Thoracic aorta (tissue), 2 donors: ENCODE data around the gene SCN11A. TPM values are rescaled to one million over a fixed set of nuclear protein-coding genes. Genes with fewer than 3 reads are reported as not detected.

ENCODE experiments used
- ATAC-seq: fragments of 150-250 bp; one replicate; pipeline ENCODE4 v1.8.0; 2017; ENCODE audit warnings: low read depth; ENCODE audit not compliant: insufficient number of reproducible peaks, low FRiP score
- DNase-seq: peaks from one replicate; pipeline ENCODE4 v3.0.0-alpha.2; 2020; ENCODE audit warnings: low spot score
- H3K27ac ChIP-seq, 2 donors: fragments of 200-600 bp; sonication (generic); 1 replicate in 1 of 2; 2 replicates in 1 of 2; pipeline ENCODE4 v1.5.1; 2016; ENCODE audit warnings: mild to moderate bottlenecking in 2 of 2, moderate library complexity in 2 of 2
- H3K27me3 ChIP-seq: fragments of 200-600 bp; sonication (generic); replicated peaks from 2 replicates; pipeline ENCODE4 v1.6.0; 2016; ENCODE audit warnings: mild to moderate bottlenecking; ENCODE audit not compliant: insufficient read depth
- H3K36me3 ChIP-seq: fragments of 200-600 bp; sonication (generic); one replicate; pipeline ENCODE4 v1.5.1; 2016
- H3K4me1 ChIP-seq, 2 donors: fragments of 200-600 bp; sonication (generic); 1 replicate in 1 of 2; 2 replicates in 1 of 2; pipeline versions ENCODE4 v1.5.1 to v1.6.0; 2016; ENCODE audit warnings: low read depth in 2 of 2, mild to moderate bottlenecking in 1 of 2; ENCODE audit not compliant: control insufficient read depth in 1 of 2
- H3K4me3 ChIP-seq: fragments of 200-600 bp; sonication (generic); 2 replicates; pipeline ENCODE4 v1.5.1; 2016; ENCODE audit warnings: mild to moderate bottlenecking
- H3K9me3 ChIP-seq: fragments of 200-600 bp; sonication (generic); 2 replicates; pipeline ENCODE4 v1.5.1; 2016
- total RNA-seq, 2 donors: library from RNA; depleted of rRNA; stranded (reverse); fragments of >200 nt; gene quantifications; one replicate each; pipeline versions ENCODE4 v1.1.0 to v1.2.3, GENCODE V29; 2016
- TF ChIP-seq, protein P1 (sequence below): fragments of 200-600 bp; sonication (generic); IDR thresholded peaks from one replicate; pipeline ENCODE4 v1.5.1; 2019; ENCODE audit warnings: antibody characterized with exemption

Gene SCN11A
- total RNA-seq, result under 1 TPM in 1 of 2 donors, not detected in 1; 0.07 TPM

DNA sequence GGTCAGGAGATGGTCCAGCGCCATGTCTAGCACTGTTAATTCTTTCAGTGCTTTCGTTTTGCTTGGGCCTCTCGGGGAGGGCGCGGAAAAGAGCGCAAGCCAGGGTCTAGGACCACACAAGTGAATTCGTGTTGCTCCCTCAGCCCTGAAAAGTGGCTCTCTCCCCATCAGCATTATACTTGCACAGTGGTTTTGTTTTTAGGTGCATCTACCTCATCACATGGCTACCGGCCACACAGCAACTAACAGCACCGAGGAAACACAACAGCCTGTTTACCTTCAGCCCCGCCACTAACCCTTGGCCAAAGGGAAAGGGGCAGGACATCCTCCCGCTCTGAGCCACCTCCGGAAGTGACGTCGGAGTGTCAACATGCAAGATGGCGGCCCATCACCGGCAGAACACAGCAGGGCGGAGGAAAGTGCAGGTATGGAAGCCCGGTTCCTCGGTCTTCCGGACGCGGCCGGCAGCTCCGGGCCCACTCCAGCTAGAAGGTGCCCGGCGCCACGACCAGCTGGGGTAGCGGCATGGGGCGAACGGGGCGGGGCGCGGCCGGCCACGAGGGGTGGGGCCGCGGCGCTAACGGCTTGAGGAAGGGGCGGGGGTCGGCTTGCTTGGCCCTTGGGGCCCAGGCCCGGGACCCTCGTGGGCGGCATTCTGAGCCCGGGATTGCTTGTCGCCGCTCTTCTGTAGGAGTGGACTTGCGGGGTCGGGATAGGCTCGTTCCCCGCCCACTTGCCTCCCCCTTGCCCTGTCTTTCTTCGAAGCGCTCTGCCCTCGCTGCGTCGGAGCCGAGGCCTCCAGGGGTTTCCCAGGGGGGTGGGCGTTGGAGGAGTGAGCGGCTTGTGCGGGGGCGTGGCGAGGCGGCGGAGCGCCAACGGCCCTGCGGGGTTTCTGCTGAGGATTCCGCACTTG is at the start of gene SCN11A, which contains the start of gene WDR48:
Gene SCN11A, minus strand, starts transcription at position 296 of the 913 bp plus-strand sequence. CDS start 101,582 bp downstream, outside the sequence.
Gene WDR48, plus strand, starts transcription at position 368 of the 913 bp plus-strand sequence. Its CDS starts 10 bp downstream, at position 378.
- H3K4me1 ChIP-seq, result peaks cover 8 to 26% of the 10 kb centered on the region in 2 donors
- TF ChIP-seq, protein P1, sequence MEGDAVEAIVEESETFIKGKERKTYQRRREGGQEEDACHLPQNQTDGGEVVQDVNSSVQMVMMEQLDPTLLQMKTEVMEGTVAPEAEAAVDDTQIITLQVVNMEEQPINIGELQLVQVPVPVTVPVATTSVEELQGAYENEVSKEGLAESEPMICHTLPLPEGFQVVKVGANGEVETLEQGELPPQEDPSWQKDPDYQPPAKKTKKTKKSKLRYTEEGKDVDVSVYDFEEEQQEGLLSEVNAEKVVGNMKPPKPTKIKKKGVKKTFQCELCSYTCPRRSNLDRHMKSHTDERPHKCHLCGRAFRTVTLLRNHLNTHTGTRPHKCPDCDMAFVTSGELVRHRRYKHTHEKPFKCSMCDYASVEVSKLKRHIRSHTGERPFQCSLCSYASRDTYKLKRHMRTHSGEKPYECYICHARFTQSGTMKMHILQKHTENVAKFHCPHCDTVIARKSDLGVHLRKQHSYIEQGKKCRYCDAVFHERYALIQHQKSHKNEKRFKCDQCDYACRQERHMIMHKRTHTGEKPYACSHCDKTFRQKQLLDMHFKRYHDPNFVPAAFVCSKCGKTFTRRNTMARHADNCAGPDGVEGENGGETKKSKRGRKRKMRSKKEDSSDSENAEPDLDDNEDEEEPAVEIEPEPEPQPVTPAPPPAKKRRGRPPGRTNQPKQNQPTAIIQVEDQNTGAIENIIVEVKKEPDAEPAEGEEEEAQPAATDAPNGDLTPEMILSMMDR, result no peak
- H3K27ac ChIP-seq, result peak within 1 kb of the TSS; percentile 78 to 85
- no peaks in the 10 kb centered on the region for H3K9me3 ChIP-seq
- peak within 1 kb of the TSS; percentile 99 for H3K4me3 ChIP-seq
- ATAC-seq (peak; percentile 88), DNase-seq (peak; percentile 91)
- H3K27me3 ChIP-seq, result no peaks in the 10 kb centered on the region
- H3K36me3 ChIP-seq, result no peaks in the 10 kb centered on the region

DNA sequence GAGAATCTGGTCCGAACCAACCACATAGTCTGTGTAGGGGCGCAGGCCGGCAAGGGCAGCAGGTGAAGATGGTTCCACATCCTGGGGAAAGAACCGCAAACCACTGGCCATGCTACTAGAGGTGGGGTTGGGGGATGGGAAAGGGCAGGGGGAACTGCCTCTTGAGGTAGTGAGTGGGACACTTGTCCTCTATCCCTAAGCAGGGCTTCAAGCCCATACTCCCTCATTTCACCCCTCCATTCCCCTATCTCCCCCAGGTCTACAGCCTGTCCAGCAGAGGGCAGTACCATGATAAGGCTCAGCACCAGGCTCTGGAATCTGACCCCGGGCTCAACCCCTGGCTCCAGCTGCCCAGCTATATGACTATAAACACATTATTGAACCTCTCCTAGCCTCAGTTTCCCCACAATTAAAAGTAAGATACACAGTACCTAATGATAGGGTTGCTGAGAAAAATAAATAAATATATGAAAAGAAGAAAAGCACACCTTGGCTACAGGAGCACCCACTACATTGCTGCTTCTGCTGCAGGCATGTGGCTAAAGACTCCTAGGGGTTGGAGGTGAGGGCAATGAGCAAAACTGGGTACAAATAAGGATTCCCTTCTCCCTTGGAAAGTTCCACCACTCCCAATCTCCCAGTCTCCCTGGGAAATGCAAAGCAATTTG is 49.4 kb upstream of the SCN11A start:
- ATAC-seq, result no peak
- Histone ChIP-seq H3K27ac (no peak overlapping the region), H3K4me3 (no peak overlapping the region), H3K4me1 (peaks cover 13 to 38% of the 10 kb centered on the region in 2 donors), H3K27me3 (no peaks in the 10 kb centered on the region), H3K9me3 (no peaks in the 10 kb centered on the region), H3K36me3 (peaks cover 38% of the 10 kb centered on the region)
- DNase-seq, result no peak
- TF ChIP-seq, protein P1, result peak; percentile 50

DNA sequence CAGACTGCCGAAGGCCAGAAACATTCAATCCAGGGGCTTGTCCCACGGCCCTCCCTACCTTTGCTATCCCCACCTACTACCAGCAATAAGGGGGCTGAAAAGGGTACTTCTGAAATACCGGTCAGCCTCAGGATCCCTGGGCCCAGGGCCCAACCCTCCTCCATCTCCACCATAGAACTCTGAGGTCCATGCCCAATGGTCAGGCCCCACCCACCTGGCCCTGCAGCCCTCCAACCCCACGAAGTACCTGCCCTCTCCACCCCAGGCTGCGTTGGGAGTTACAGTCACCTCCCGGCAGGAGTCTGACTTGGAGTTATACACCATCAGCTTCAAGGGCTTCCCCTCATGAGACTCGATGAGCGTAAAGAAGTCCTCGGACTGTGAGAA is 48.7 kb upstream of the SCN11A start:
- H3K4me1 ChIP-seq, result peaks cover 6 to 32% of the 10 kb centered on the region in 2 donors

DNA sequence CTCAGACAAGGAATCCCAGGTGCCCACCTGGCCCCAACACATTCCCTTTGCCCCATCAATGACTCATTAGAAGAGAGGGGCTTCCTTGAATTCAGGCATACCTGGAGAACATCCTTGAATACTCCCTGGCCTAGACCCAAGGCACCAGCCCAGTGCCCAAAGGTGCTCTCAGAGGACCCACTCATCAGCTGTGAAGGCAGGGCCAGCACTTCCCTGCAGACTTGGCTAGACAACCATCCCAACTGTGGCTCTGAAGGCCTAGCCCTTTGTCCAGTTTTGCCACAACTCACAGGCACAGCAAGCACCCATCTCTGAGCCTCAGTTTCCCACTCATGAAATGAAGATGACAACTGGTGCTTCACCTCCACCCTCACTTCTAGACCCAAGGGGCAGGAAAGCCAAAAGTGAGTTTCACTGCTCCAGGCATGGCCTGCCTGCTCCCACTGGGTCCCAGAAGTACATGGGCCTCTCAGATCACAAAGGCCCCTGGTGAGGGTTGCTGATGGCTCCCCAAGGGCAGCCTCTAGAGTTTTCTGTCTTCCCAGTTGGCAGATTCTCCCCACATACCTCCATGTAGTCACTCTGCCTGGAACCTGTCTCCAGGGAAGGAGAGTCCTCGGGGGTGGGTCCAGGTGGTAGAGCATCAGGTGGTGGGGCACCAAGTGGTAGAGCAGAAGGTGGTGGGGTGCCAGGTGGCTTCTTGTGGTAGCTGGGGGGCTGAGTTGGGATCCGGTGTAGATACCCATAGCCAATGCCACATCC is 48.2 kb upstream of the SCN11A start:
- Histone ChIP-seq H3K27ac (no peak overlapping the region), H3K27me3 (no peaks in the 10 kb centered on the region), H3K36me3 (peaks cover 50% of the 10 kb centered on the region), H3K9me3 (no peaks in the 10 kb centered on the region), H3K4me3 (no peak overlapping the region), H3K4me1 (peaks cover 3 to 26% of the 10 kb centered on the region in 2 donors)
- TF ChIP-seq, protein P1, result no peak
- DNase-seq (no peak), ATAC-seq (no peak)

More for the DNA sequence above, 48.7 kb upstream of the SCN11A start:
- Histone ChIP-seq H3K27ac (no peak overlapping the region), H3K36me3 (peaks cover 44% of the 10 kb centered on the region), H3K27me3 (no peaks in the 10 kb centered on the region), H3K9me3 (no peaks in the 10 kb centered on the region), H3K4me3 (no peak overlapping the region)
- ATAC-seq (no peak), DNase-seq (no peak)
- TF ChIP-seq, protein P1, result no peak
